B cell (primary cell): ENCODE measurements around the gene MAN1A2.

Experiments
- EZH2 ChIP-seq: IDR thresholded peaks from 2 replicates; pipeline ENCODE4 v1.6.1; 2012; ENCODE audit warnings: borderline replicate concordance, low read depth, mild to moderate bottlenecking, moderate library complexity, low read length; ENCODE audit not compliant: insufficient read depth, poor library complexity, severe bottlenecking
- TF ChIP-seq, protein P1 (sequence below): fragments of 200-600 bp; IDR thresholded peaks from one replicate; pipeline ENCODE4 v1.8.0; 2022; ENCODE audit warnings: antibody characterized with exemption, mild to moderate bottlenecking

DNA sequence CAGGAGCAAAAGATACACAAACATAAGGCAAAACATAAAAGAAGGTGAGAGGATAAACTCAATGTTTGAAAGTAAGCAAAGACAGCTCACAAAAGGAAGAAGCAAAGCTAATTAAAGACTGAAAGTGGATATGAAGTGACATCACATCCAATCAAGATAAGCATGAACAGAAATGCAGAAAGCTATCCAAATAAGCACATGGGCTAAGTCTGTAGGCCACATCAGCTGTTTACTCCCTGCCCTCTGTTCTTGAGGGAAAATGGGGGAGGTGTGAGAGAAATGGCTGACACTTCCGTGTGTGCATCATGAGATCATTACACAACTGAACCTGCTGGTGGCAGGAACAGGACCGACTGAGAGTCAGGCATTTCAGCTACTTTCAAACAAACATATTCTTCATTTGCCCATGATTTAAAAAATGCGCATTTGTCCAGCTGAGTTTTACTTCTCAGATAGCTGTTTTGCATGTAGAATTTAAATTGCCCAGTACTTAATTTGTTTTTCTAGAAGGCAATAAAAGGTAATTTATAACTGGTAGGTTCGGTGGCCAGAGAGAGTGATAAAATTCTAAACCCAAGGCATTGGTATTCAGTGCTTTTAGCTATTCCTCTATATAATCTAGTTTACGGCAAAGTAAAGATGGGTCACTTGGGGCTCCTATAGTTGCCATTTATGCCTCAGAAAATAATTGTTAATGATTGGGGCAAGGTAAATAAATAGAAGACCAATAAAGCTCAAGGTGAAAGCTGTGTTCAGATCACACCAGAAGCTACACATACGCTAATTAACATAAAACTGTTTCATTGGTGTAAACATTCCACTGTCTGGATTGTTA is 27.2 kb upstream of the MAN1A2 start:
- TF ChIP-seq, protein P1, sequence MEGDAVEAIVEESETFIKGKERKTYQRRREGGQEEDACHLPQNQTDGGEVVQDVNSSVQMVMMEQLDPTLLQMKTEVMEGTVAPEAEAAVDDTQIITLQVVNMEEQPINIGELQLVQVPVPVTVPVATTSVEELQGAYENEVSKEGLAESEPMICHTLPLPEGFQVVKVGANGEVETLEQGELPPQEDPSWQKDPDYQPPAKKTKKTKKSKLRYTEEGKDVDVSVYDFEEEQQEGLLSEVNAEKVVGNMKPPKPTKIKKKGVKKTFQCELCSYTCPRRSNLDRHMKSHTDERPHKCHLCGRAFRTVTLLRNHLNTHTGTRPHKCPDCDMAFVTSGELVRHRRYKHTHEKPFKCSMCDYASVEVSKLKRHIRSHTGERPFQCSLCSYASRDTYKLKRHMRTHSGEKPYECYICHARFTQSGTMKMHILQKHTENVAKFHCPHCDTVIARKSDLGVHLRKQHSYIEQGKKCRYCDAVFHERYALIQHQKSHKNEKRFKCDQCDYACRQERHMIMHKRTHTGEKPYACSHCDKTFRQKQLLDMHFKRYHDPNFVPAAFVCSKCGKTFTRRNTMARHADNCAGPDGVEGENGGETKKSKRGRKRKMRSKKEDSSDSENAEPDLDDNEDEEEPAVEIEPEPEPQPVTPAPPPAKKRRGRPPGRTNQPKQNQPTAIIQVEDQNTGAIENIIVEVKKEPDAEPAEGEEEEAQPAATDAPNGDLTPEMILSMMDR, result no peak
- no peak for TF ChIP-seq EZH2
